ENCODE results near the gene ZNF879.

DNA sequence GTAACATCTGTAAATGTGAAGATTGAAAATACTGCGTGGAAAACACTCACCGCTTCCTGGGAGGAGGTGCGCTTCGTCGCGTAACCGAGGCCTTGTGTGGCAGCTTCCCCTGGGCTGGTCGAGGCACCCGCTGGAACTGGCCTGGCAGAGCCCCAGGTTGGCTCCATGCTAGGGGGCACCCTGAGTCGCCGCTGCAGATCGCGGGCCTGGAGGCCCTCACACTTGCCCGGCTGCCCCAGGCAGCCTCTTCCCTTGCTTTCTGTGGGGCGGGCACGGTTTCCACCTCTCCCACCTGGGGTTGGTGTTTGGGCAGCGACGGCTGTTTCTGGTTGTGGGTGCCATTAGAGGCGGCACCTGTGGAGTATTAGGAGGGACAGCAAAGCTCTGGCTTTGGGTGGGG, 37.4 kb downstream of the ZNF879 start:
- TF ChIP-seq, protein P1, sequence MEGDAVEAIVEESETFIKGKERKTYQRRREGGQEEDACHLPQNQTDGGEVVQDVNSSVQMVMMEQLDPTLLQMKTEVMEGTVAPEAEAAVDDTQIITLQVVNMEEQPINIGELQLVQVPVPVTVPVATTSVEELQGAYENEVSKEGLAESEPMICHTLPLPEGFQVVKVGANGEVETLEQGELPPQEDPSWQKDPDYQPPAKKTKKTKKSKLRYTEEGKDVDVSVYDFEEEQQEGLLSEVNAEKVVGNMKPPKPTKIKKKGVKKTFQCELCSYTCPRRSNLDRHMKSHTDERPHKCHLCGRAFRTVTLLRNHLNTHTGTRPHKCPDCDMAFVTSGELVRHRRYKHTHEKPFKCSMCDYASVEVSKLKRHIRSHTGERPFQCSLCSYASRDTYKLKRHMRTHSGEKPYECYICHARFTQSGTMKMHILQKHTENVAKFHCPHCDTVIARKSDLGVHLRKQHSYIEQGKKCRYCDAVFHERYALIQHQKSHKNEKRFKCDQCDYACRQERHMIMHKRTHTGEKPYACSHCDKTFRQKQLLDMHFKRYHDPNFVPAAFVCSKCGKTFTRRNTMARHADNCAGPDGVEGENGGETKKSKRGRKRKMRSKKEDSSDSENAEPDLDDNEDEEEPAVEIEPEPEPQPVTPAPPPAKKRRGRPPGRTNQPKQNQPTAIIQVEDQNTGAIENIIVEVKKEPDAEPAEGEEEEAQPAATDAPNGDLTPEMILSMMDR (IDR thresholded peaks at IDR 0.05), result no peak
- no peak for TF ChIP-seq POLR2A (IDR thresholded peaks at IDR 0.05)
- no peak for TF ChIP-seq EP300 (IDR thresholded peaks at IDR 0.05)
